Mucosa of stomach (tissue), 1 donor: ENCODE measurements around the gene KDM4C.

Source experiments
- H3K27me3 ChIP-seq: one replicate; pipeline ENCODE4 v1.7.0; 2013; ENCODE audit warnings: mild to moderate bottlenecking, low read length; ENCODE audit not compliant: control insufficient read depth, insufficient read depth
- H3K36me3 ChIP-seq: one replicate; pipeline ENCODE4 v1.7.0; 2013; ENCODE audit warnings: low read length; ENCODE audit not compliant: control insufficient read depth, insufficient read depth
- H3K4me1 ChIP-seq: one replicate; pipeline ENCODE4 v1.7.0; 2013; ENCODE audit warnings: mild to moderate bottlenecking, low read length; ENCODE audit not compliant: control insufficient read depth, insufficient read depth
- H3K4me3 ChIP-seq: one replicate; pipeline ENCODE4 v1.7.0; 2013; ENCODE audit warnings: low read length
- H3K9ac ChIP-seq: one replicate; pipeline ENCODE4 v1.7.0; 2013; ENCODE audit warnings: mild to moderate bottlenecking, low read length, moderate library complexity
- H3K9me3 ChIP-seq: one replicate; pipeline ENCODE4 v1.7.0; 2013; ENCODE audit warnings: mild to moderate bottlenecking, low read length, moderate library complexity; ENCODE audit not compliant: control insufficient read depth
- donor health status: Pancreatic carcinoma.

KDM4C gene

GRCh38 chr9:7132605-7133004 lies 374.8 kb downstream of the KDM4C start:
- Histone ChIP-seq H3K27me3 (no peaks in the 10 kb centered on the region), H3K4me3 (no peak overlapping the region), H3K36me3 (no peaks in the 10 kb centered on the region), H3K9ac (no peak overlapping the region), H3K9me3 (no peaks in the 10 kb centered on the region), H3K4me1 (no peaks in the 10 kb centered on the region)

- Histone ChIP-seq H3K4me3 (no peak overlapping the region), H3K9ac (no peak overlapping the region), H3K27me3 (no peaks in the 10 kb centered on the region), H3K9me3 (no peaks in the 10 kb centered on the region), H3K36me3 (no peaks in the 10 kb centered on the region), H3K4me1 (no peaks in the 10 kb centered on the region)
Measured at GRCh38 chr9:7135735-7136134, 378.0 kb downstream of the KDM4C start.

DNA sequence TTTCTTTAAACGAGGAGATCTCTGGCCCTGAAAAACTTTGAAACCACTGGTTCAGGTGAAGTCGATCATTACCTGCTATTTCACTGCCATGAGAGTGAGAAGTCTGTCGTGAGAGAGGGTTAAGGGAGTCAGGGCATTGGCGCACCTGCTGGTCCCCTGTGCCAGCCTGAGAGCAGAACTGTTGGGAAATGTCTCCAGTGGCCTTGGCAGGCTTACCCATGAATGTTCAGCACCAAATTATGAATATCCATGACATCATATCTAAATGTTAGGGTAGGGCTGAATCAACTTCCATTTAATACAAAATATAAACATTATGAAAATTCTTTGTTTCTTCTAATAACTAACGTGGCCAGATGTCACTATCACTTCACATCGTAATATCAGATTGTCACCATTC lies 379.3 kb downstream of the KDM4C start:
- no peak overlapping the region for H3K9ac ChIP-seq
- no peaks in the 10 kb centered on the region for H3K9me3 ChIP-seq
- H3K27me3 ChIP-seq, result no peaks in the 10 kb centered on the region
- no peaks in the 10 kb centered on the region for H3K36me3 ChIP-seq
- H3K4me3 ChIP-seq, result no peak overlapping the region
- no peaks in the 10 kb centered on the region for H3K4me1 ChIP-seq

GRCh38 chr9:7137571-7137970 lies 379.8 kb downstream of the KDM4C start:
- H3K4me1 ChIP-seq, result no peaks in the 10 kb centered on the region
- H3K27me3 ChIP-seq, result no peaks in the 10 kb centered on the region
- H3K9ac ChIP-seq, result no peak overlapping the region
- H3K9me3 ChIP-seq, result no peaks in the 10 kb centered on the region
- H3K36me3 ChIP-seq, result no peaks in the 10 kb centered on the region
- H3K4me3 ChIP-seq, result no peak overlapping the region

- Histone ChIP-seq H3K9ac (no peak overlapping the region), H3K36me3 (no peaks in the 10 kb centered on the region), H3K4me3 (no peak overlapping the region), H3K27me3 (no peaks in the 10 kb centered on the region), H3K9me3 (no peaks in the 10 kb centered on the region), H3K4me1 (no peaks in the 10 kb centered on the region)
Measured at GRCh38 chr9:7139886-7140285, 382.1 kb downstream of the KDM4C start.

DNA sequence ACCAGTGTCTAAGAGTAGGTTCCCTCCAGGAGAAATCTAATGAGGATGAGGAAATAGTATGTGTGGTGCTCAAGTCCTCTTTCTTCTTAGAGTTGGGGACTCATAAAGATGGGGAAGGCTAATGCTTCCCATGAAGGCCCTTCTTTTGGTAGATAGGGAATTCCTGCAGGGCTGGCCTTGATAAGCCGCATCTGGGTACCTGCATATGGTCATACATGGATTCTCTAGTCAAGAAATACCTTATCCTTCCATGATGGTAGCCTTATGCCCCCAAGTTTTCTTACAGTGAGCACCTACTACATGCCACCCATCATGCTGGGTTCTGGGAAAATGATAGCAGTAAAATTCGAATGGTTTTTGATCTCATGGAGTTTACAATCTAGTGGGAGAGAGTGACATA lies 382.6 kb downstream of the KDM4C start:
- no peaks in the 10 kb centered on the region for H3K4me1 ChIP-seq
- no peak overlapping the region for H3K9ac ChIP-seq
- no peaks in the 10 kb centered on the region for H3K9me3 ChIP-seq
- H3K4me3 ChIP-seq, result no peak overlapping the region
- H3K27me3 ChIP-seq, result no peaks in the 10 kb centered on the region
- H3K36me3 ChIP-seq, result no peaks in the 10 kb centered on the region

DNA sequence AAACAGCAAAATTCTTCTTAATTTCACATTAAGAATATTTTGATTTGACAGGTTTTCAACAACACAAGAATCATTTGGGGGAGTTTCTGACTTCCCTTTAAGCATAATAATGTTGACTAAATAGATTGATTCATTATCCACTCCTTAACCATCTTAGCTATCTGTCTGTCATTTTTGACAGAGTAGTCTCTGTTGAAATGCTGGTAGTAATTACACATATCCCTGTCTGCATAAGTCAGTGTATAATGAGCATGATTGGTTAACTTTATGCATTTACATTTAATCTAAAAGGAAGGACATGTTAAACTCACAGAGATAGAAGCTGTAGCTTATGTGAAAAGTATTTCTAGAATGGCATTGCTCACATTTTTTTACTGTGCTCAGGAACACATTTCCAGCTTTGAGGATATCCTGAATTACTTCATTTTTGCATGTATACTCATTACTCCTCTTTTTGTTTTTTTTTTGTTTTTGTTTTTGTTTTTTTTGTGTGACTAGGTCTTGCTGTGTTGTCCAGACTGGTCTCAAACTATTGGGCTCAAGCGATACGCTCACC lies 385.9 kb downstream of the KDM4C start:
- H3K4me1 ChIP-seq, result no peaks in the 10 kb centered on the region
- no peaks in the 10 kb centered on the region for H3K27me3 ChIP-seq
- H3K4me3 ChIP-seq, result no peak overlapping the region
- H3K36me3 ChIP-seq, result no peaks in the 10 kb centered on the region
- H3K9me3 ChIP-seq, result no peaks in the 10 kb centered on the region
- no peak overlapping the region for H3K9ac ChIP-seq

- Histone ChIP-seq H3K36me3 (no peaks in the 10 kb centered on the region), H3K4me1 (no peaks in the 10 kb centered on the region), H3K9ac (no peak overlapping the region), H3K9me3 (no peaks in the 10 kb centered on the region), H3K4me3 (no peak overlapping the region), H3K27me3 (no peaks in the 10 kb centered on the region)
Measured at GRCh38 chr9:7144265-7145046, 386.7 kb downstream of the KDM4C start.

- Histone ChIP-seq H3K9me3 (no peaks in the 10 kb centered on the region), H3K4me3 (no peak overlapping the region), H3K27me3 (no peaks in the 10 kb centered on the region), H3K4me1 (peaks cover 7% of the 10 kb centered on the region), H3K9ac (no peak overlapping the region), H3K36me3 (no peaks in the 10 kb centered on the region)
Measured at GRCh38 chr9:7145361-7146069, 387.7 kb downstream of the KDM4C start.

- H3K27me3 ChIP-seq, result no peaks in the 10 kb centered on the region
- H3K9ac ChIP-seq, result no peak overlapping the region
- no peak overlapping the region for H3K4me3 ChIP-seq
- H3K36me3 ChIP-seq, result no peaks in the 10 kb centered on the region
- H3K4me1 ChIP-seq, result peaks cover 16% of the 10 kb centered on the region
- H3K9me3 ChIP-seq, result no peaks in the 10 kb centered on the region
Measured at GRCh38 chr9:7146582-7146981, 388.8 kb downstream of the KDM4C start.

DNA sequence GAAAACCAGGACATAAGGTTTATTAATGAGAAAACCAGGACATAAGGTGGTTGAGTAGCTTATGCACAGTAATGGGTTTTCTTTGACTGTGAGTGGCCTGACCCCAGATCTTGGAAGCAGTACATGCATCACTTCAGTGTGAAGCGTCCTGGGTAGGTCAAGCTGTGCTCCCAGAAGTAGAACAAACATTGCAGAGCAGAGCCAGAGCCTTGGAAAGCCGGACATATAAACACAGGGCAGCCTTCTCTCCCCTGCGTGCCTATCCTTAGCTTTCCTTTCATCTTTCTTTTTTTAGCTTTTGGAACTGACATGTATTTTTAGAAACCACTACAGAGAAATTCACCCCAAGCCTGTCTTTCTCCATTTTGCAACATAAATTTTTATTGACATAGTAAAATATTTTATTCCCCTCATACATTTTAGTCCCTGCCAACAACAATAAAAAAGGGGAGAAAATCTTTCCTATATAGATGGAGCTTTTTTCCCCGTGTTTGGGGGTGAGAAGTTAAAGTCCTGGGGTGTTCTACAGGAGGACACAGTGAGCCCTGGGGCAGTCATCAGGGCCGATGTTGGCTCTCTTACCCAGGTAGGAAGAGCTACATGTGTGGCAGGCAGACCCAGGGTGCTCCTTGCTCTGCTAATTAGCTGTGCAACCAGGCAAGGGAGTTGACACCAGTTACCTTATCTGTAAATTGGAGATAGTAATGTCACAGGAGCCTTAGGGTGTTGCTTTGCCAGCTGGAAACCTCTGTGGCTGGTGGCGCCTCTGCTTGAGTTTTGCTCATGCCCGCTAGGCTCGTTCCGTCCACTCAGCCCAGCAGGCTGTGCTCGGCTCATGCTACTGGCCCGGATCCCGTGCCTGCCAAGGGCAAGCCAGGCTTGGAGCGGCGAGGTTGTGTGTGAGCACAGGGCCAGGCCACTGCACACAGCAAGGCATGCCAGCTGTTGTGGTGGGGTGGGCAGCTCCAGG lies 389.6 kb downstream of the KDM4C start:
- Histone ChIP-seq H3K27me3 (no peaks in the 10 kb centered on the region), H3K4me3 (no peak overlapping the region), H3K9me3 (no peaks in the 10 kb centered on the region), H3K4me1 (peaks cover 16% of the 10 kb centered on the region), H3K9ac (no peak overlapping the region), H3K36me3 (no peaks in the 10 kb centered on the region)
